SK-N-DZ (cell line): ENCODE measurements around the gene ACTC1. TPM values are rescaled to one million over a fixed set of nuclear protein-coding genes. Genes with fewer than 3 reads are reported as not detected.

ENCODE experiments used
- DNase-seq: peaks from one replicate; pipeline ENCODE4 v3.0.0-alpha.2; 2015; ENCODE audit warnings: low spot score
- polyA plus RNA-seq, 2 experiments: library from polyadenylated mRNA; depleted of rRNA; stranded (reverse); fragments of >200 nt; gene quantifications; 2 replicates each; pipeline ENCODE4 v1.2.3, GENCODE V29; 2014

Gene ACTC1
- not detected in 2 replicates for polyA plus RNA-seq (2014; cell fraction: cytosol; rRNA removed)
- not detected in 2 replicates for polyA plus RNA-seq (2014; cell fraction: nucleus; rRNA removed)

DNA sequence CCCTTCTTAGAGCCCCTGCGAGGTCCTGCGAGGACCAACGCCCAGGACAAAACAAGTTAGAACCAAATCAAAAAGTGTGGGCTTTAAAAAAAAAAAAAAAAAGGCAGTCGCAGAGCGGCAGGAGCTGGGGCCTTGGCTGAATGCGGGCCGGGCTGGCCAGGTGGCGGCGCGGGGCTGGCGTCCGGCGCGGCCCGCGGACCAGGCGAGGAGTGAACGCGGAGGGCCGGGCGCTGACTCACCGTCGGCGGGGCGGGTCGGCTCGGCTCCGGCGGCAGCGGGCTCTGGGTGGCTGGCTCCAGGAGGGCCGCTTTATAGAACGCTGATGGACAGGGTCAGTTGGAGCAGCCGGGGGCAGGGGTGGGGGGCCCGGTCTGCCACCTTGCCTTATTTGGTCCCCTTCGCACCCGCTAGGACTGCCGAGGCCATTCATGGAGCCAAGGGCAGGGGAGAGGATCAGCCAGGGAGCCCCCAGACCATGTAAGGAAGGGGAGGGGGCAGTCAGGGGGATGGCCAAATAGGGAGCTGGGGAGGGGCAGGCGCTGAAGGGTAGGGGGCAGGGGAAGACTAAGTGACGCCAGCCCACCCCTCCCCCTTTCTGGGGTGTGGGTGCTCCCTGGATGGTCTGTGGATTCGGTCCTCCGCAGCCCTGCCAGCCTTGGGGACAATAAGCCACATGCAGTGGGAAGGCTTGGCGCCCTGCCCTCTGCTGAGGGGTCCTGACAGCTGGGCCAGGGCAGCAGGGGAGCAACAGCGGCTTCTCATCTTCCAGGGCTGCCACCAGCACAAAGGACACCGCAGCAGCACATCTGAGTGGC is at the start of gene ACTC1:
Gene ACTC1, minus strand, starts transcription at position 283 of the 815 bp plus-strand sequence. CDS start 741 bp downstream, outside the sequence.
- DNase-seq, result no peak

DNA sequence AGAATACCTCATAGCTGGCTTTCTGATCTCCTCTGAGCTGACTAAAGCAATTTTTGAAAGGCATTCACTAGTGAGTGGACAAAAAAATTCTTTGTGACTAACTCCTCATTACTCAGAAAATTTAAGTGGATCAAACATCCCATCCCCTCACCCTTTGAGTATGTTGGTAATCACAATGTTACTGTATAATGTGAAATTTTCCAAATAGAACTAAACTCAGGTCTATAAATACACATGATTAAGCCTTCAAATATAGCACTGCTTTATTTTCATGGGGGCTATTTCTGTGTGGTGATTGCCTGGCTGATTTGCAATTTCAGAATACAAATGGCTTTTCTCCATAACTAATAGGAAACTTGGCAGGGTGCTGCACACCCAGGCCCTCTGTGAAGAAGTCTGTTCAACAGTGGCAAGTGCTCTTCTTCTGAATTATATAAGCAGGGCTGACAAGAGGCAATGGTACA is 45.9 kb upstream of the ACTC1 start:
- no peak for DNase-seq

DNA sequence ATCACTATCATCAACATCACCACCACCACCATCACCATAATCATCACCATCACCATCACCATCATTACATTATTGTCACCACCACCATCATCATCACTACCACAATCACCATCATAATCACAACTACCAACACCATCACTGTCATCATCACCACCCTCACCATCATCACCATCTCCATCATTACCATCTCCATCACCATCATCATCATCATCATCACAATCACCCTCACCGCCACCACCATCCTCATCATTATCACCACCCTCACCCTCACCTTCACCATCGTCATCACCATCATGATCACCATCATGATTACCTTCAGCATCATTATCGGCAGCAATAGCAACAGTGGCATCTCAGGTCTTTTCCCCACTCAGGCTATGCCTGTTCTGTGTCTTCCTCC is 42.9 kb upstream of the ACTC1 start:
- DNase-seq, result no peak

DNA sequence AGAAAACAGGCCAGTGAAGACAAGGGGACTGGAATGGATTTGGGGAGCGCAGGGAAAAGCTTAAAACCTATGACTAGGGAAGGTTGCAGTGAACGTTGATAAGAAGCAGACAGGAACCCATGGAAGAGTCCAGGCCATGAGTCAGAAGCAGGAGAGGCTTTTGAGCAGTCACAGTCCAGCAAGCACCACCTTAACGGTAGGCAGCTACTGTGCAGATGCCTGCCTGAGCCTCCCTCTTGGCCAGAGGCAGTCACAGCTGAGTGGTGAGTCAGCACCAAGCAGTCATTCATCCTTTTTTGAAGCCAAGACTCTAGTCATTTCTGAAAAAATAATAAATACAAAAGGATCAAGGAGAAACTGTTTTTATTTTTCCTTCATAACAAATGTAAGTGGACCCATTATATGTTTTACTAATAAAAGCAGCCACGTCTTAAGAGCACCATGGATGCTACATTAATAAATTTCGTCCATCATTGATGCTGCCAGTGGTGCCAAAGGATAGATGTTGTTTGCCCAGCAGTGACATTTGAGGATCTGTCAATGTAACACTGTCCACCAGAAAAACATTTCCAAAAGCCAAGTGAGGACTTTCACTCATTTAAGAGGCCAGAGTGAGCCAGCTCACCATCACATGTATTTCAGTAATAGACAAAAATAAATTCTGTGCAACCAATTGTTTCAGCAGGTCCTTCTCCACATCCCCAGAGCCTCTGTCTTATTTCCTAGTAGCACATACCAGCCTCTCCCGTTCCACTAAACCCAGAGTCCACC is 42.1 kb upstream of the ACTC1 start:
- DNase-seq, result no peak

DNA sequence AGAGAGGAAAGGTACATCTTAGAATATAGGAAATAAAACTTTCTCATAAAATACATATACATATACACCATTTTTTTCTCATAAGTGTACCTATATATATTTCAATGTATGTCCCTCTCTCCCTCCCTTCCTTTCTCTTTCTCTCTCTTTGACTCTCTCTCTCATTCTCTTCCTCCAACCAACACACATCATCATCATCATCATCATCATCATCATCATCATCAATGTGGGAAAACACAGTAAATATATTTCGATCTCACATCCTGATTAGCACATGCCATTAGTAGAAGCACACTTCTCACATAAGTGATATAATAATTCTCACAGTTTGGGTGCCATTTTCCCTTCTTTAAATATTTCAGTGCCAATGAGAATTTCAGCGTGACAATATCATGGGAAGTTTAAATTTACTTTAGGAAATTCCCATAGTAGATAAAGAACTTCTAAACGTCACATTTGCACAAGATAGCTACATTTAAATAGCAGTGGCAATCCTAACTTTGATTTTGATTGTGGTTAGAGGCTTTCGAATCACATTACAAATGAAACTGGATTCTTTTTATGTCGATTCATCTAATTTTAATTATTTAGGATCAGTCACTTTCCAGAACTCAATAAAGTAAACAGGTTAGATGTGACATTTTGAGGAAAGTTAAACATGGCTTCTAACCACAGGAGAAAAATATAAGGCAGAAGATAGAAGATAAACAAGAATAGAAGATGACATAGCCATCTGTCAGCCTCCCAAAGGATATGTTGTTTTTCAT is 33.0 kb upstream of the ACTC1 start:
- DNase-seq, result no peak

DNA sequence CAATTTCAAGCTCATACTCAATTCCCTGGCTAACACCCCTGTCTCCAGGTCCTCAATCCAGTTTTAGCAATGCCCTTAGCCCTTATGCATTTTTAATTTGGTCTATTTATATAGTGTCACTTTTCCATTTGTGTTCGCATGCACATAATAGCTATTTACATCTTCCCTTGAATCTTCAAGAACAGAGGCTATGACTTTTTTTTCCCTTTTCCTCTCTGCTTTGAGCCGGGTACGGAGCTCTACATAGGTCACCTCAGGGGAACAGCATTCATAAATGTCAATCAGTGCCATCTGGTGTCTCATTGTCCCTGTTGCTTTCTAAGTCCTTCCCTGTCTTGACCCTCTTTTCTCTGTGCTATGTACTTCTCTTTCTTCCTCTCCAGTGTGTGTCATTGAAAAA is 26.5 kb upstream of the ACTC1 start:
- no peak for DNase-seq

DNA sequence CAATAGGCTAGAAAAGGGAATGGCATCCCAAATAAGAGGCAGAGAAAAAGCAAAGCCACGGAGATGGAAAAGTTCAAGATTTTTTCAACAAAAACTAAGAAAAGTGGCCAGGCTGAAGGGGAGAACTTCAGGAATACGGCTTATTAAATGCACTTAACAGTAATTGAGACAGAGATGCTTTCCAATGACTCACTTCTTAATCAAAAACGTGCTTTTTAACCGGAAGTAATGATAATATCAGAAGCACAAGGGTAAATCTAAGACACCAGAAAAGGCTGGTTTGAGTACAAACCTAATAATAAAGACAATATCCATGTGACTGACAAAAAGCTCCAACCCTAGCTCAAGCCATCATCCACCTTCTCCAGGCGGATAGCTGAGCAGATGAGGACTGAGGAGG is 24.8 kb upstream of the ACTC1 start:
- DNase-seq, result no peak

DNA sequence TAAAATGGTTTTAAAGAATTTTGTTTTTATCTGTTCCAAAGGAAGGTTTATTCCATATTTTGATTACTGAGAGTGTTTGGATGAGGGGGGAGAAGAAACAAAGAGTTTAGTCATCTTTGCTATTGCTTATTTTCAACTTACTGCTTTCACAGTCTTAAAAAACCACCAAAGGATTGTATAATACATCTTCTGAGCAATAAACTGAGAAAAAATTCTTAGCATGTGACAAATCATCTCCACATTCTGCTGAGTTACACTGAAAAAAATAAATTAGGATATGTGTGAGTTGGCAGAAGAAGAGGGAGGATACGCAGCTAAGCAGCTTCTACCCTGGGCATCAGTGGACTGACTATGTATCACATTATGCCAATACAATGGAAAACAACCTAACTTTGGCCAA is 23.2 kb upstream of the ACTC1 start:
- no peak for DNase-seq

DNA sequence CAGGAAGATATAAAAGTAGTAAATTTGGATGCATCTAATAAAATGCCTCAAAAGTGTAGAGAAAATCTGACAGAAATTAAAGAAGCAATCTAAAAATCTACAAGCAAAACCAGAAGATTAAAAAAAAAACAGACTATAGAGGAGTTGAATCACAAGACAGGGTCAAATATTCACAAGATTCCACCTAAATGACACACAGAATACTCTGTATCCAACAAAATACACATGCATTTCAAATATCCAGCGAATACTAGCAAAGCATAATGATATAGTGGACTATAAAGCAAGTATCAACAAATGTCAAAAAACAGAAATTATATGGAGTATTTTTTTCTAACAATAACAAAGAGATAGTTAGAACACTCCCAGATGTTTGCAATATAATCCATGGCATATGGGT is 20.5 kb upstream of the ACTC1 start:
- no peak for DNase-seq

DNA sequence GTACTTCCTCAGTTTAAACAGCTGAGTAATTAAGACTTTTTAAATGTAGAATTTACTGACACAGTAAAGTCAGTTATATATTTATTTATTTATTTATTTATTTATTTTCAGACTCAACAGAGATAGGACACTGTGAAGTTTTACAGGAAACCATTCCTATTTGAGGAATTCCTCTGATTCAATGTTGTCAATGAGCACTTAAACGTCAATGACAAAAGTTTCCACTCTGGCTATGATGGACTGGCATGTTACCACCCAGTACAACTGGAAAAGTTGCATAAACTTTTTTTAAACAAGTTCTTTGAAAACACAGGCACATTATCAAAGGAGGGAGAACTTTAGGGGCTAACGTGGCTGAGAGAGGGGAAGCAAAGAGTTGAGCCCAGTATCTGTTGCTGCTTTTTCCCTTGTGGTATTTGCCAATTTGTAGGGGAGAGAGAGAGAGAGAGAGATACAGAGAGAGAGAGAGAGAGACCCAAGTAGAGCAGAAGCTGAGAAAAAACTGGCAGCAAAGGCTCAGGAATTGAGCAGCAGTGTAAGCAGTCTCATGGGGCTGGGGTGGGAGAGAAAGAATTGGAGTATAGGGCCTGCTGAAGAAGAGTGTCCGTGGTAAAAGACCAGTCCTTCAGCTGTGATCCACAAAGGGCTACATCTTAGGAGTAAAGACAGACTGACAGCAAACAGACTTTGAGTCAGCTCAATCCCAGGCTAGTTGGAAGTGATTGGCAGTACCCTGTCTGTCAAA is 18.3 kb upstream of the ACTC1 start:
- DNase-seq, result no peak

DNA sequence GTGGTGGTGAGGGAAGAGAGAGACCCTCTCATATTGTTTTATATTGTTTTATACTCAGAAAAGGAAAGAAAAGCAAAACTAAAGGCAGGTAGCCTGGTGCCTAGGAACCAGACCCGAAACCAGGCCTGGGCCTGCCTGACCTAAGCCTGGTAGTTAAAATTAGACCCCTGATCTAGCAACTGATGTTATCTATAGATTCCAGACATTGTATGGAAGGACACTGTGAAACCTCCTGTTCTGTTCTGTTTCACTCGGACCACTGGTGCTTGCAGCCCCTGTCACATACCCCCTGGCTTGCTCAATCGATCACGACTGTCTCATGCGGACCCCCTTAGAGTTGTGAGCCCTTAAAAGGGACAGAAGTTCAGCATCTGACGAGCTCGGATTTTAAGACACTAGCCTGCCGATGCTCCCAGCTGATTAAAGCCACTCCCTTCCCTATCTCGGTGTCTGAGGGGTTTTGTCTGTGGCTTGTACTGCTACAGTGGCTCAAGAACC is 17.6 kb upstream of the ACTC1 start:
- DNase-seq, result peak; percentile 91

DNA sequence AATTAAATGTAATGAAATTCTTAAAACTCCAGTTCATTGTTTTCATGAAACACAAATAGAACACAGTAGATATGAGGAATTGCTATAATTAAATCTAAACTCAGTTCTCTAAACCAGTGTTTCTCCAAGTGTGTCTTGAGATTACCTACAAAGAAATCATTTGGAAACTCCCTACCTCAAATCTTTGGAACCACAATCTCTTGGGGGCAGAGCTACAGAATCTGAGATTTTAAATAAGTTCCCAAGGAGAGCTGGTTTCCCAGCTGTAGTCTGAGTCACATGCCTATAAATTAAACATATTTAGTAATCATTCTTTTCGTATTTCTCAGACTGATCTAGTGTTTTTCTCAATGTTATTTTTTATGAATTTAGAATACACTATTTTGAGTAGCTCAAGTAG is 17.0 kb upstream of the ACTC1 start:
- DNase-seq, result no peak

DNA sequence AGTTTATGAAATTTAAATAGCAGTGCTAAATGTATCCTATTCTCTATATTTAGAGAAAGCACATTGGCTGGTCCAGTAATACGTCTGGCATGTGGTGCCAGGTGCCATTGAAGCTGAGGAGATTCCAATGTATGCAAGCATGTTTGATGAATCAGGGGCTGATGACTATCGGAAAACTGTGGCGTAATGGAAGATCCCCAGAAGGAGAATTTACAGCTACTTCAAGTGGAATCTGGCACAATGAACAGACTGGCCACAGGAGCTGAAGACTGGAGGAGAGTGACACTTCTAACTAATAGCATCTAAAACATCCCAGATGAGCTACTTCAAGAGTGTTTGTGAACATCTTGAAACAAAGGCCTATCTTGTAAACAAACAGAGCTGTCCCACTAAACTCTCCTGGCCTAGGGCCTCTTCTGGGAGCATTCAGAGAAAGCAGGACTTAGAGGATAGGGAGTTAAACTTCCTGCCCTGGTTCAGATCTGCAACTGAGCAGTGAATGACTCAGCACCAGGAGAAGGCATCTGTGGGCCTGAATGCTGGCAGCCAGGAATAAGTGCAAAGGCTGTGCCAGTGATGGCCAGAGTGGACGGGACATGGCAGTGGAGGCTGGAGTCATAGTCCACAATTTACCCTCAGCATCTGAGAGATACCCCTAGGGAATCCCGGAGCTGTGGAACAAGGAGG is 15.2 kb upstream of the ACTC1 start:
- DNase-seq, result no peak

DNA sequence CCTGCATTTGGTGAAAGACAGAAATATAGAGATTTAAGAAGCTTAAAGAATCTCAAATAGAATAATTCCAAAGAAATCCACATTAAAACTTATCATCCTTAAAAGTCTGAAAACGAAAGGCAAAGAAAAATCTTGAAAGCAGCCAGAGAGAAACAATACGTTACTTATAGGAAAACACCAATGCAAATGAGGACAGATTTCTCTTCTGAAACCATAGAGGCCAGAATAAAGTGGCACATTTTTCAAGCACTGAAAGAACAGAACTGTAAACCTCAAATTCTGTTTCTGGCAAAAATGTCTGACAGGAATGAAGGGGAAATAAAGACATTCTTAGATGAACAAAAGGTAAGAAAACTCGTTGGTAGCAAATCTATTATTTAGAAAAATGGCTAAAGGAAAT is 13.8 kb upstream of the ACTC1 start:
- DNase-seq, result no peak

DNA sequence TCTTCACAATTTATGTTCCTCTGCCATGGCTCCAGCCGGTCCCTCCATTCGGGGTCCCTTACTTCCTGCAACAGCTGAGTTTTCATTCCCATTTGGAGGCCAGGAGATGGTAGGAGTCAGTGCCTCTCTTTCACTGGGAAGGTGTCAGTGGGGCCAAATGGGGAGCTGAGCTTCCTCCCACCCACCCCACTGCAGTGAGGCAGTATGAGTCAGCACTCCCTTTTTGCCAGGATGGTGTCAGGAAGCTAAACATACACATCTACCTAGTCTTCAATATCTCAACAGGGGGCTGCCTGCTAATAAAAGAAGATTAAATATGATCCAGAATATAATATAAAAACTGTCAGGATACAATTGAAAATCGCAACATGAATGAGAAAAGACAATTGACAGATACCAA is 12.7 kb upstream of the ACTC1 start:
- no peak for DNase-seq

DNA sequence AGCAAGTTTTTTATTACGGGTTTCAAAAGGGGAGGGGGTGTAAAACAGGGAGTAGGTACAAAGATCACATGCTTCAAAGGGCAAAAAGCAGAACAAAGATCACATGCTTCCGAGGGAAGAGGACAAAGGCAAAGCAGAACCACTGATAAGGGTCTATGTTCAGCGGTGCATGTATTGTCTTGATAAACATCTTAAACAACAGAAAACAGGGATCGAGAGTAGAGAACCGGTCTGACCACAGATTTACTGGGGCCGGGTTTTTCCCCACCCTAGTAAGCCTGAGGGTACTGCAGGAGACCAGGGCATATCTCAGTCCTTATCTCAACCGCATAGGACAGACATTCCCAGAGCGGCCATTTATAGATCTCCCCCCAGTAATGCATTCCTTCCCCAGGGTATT is 11.9 kb upstream of the ACTC1 start:
- peak; percentile 42 for DNase-seq

DNA sequence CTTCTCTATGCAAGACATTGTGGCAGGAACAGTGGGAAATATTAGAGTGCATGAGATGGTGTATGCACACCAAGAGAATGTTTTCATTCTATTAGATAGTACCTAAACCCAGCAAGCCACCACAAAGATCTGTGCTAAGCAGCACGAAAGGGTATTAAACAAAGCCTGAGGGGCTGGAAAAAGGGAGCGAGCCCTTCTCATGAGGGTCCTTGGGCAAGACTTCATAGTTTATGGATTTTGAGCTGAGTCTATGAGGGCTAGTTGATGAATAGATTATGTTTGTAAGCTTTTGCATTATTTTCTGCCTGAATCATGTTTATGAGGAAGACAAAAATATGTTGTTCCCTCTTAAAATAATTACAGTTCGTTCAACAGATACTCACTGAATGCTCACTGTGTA is 9.4 kb upstream of the ACTC1 start:
- no peak for DNase-seq

DNA sequence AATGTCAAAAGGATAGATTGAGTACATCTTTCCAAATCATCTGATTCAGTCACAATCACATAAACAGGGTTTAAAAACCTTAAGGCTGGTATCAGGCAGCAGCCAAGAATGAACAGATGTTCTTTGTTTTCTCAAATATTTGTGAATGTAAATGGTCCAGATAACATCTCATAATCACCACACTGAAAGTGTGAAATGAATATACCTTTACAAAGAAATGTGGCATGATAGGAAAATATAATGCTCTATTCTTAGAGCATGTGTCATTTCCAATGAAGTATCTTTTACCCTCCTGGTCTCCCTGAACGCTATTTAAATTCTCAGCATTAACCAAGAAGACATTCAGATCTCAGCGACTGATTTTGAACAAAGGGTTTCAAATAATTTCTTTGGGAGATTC is 8.8 kb upstream of the ACTC1 start:
- DNase-seq, result no peak

DNA sequence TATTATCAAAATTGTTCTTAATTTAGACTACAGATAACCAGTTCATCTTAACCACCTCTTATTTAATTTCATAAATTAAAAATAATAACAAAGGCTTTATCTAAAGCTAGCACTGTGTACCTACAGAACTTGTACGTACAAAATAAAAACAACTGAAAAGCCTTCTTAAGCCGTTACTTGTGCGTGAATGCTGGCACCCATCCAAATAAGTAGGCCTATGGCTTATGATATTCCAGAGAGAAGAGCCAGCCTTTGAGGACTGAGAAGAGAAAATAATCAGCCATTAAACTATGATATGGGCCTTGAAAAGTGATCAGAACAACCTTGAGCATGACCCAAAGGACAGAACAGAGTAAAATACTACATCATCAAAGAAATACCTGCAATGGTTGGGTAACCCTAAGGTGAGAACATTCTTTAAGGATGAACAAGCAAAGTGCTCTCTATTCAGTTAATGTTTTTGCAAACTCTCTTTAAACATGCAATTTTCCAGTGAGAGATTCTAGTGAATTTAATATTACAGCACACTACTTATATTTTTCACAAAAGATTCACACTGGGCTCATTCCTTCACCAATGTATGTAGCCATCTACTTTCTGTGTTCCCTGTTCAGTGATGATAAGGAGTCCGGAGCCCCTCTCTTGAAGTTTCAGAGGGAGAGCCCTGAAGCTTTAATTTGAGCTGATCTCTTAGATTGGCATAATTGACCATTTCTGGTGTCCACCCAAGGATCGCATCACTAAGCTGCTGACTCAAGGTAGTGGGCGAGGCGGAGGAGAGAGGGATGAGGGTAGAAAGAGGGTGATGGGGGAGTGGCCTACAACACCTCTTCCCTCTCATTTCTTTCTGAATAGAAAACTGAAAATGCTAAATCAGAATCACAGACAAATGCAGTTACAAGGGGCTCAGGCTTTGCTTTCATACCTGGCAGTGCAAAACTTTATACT is 7.7 kb upstream of the ACTC1 start:
- DNase-seq, result no peak
